ENCODE data around the gene ERCC2.

DNA sequence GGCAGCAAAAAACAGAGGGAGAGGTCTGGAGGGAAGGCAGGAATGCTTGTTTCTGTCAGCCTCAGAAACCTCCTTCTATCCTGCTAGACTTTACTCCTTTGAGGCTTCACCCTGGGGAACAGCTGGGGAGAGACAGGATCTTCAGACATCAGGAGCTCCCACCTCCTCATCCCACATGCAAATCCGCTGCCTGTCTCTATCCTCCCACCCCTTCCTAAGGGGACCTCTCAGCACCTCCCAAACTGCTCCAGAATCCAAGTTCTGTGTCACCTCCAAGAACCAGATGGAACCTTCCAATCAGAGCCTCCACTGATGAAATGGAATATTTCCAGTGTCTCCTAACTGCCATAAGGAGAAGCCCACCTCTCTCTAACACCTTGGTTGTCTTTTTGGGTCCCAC is 9.7 kb upstream of the ERCC2 start:
- TF ChIP-seq EZH2 (IDR thresholded peaks at IDR 0.05; ENCODE audit: borderline replicate concordance, low read length) (no peak), CTCF (conservative IDR thresholded peaks at IDR 0.05 in 1 of 2, IDR thresholded peaks at IDR 0.05 in 1 of 2; ENCODE audit: extremely low read depth in 1 of 2, insufficient read depth in 1 of 2, low read depth in 1 of 2, low read length in 2 of 2) (no peak)
